ENCODE data around the gene ABCB9. TPM values are rescaled to one million over a fixed set of nuclear protein-coding genes. Genes with fewer than 3 reads are reported as not detected.

The ABCB9 gene
- total and polyA plus RNA-seq, 2 experiments from 2014 or later = 1.2 to 7.0 TPM

GRCh38 chr12:122961531-122962329 lies 4.5 kb downstream of the ABCB9 start (continued):
- no peak for TF ChIP-seq ZNF462 (CRISPR knock-in tag; IDR thresholded peaks at IDR 0.05)

- peaks cover 3% of the 10 kb centered on the region; the same call in 1 of the 3 replicates for H3K36me3 Mint-ChIP-seq (ENCODE audit: low read depth)
- H3K27ac Mint-ChIP-seq = no peak overlapping the region
- no peaks in the 10 kb centered on the region for H4K20me1 ChIP-seq (replicated peaks; ENCODE audit: insufficient read depth)
- TF ChIP-seq EZH2 (IDR thresholded peaks at IDR 0.05; ENCODE audit: low read depth, unreplicated experiment) (no peak), ZNF114 (CRISPR knock-in tag; IDR thresholded peaks at IDR 0.05) (no peak), REST (IDR thresholded peaks at IDR 0.05; ENCODE audit: unreplicated experiment) (no peak), CREB1 (CRISPR knock-in tag; IDR thresholded peaks at IDR 0.05; ENCODE audit: low read depth) (no peak), JUNB (IDR thresholded peaks at IDR 0.05; ENCODE audit: unreplicated experiment) (no peak), NANOG (IDR thresholded peaks at IDR 0.05; ENCODE audit: borderline replicate concordance) (no peak), CTCF (conservative IDR thresholded peaks at IDR 0.05; ENCODE audit: low read depth in 2 of 2) (no peak)
These were observed 6.1 kb downstream of the ABCB9 start for GRCh38 chr12:122960193-122960569.

More at GRCh38 chr12:122960193-122960569, 6.1 kb downstream of the ABCB9 start:
- Histone ChIP-seq H2AFZ (no peak overlapping the region), H3K4me2 (no peak overlapping the region), H3K4me3 (no peak overlapping the region), H3K27me3 (ENCODE audit: insufficient read depth) (no peaks in the 10 kb centered on the region), H3K27ac (ENCODE audit: low read depth) (no peak overlapping the region), H3F3A (replicated peaks; ENCODE audit: low read depth) (no peaks in the 10 kb centered on the region), H3K36me3 (ENCODE audit: insufficient read depth) (no peaks in the 10 kb centered on the region), H3K4me1 (ENCODE audit: insufficient read depth) (no peaks in the 10 kb centered on the region; the same call in 1 of the 2 replicates), H3K79me2 (replicated peaks; ENCODE audit: insufficient read depth) (no peaks in the 10 kb centered on the region), H3K9me2 (ENCODE audit: insufficient read depth) (no peaks in the 10 kb centered on the region)
- H3K4me1 Mint-ChIP-seq = peaks cover 10% of the 10 kb centered on the region
- peaks cover 2% of the 10 kb centered on the region for H3K27me3 Mint-ChIP-seq (ENCODE audit: insufficient read depth, low read depth, poor library complexity)
- no peak for ATAC-seq
- no peak for DNase-seq (ENCODE audit: low spot score)
- no peak overlapping the region for H3K4me3 Mint-ChIP-seq
- no peaks in the 10 kb centered on the region for H3K9me3 Mint-ChIP-seq
